HepG2 (cell line): ENCODE results near the gene PSAP. TPM values are rescaled to one million over a fixed set of nuclear protein-coding genes. Genes with fewer than 3 reads are reported as not detected.

Experiments
- BCL6 ChIP-seq: IDR thresholded peaks from 2 replicates; pipeline ENCODE4 v1.6.1; 2016; ENCODE audit warnings: missing genetic modification reagents, missing compliant biosample characterization
- CEBPG ChIP-seq: IDR thresholded peaks from 2 replicates; pipeline ENCODE4 v1.6.1; 2016
- FOXK1 ChIP-seq: sonication (generic); formaldehyde crosslinking; IDR thresholded peaks from 2 replicates; pipeline ENCODE4 v1.4.0; 2020; ENCODE audit warnings: low read depth, missing genetic modification reagents, borderline replicate concordance
- HOXA3 ChIP-seq: sonication (generic); formaldehyde crosslinking; IDR thresholded peaks from 2 replicates; pipeline ENCODE4 v1.5.0; 2020; ENCODE audit warnings: missing genetic modification reagents
- HOXA7 ChIP-seq: sonication (generic); formaldehyde crosslinking; IDR thresholded peaks from 2 replicates; pipeline ENCODE4 v1.8.1; 2022; ENCODE audit warnings: mild to moderate bottlenecking, missing genetic modification reagents, moderate library complexity
- MED8 ChIP-seq: sonication (generic); formaldehyde crosslinking; IDR thresholded peaks from 2 replicates; pipeline ENCODE4 v1.8.1; 2023; ENCODE audit warnings: mild to moderate bottlenecking, missing genetic modification reagents; ENCODE audit not compliant: insufficient replicate concordance
- NFKBIZ ChIP-seq: IDR thresholded peaks from 2 replicates; pipeline ENCODE4 v1.6.1; 2018; ENCODE audit warnings: missing genetic modification reagents, missing compliant biosample characterization
- PLRG1 ChIP-seq: fragments of 450-650 bp; conservative IDR thresholded peaks from 2 replicates; pipeline ENCODE4 v1.6.1; 2016
- SALL1 ChIP-seq: sonication (generic); formaldehyde crosslinking; IDR thresholded peaks from 2 replicates; pipeline ENCODE4 v1.8.0; 2022; ENCODE audit warnings: mild to moderate bottlenecking, missing genetic modification reagents
- SMARCC2 ChIP-seq: fragments of 450-650 bp; IDR thresholded peaks from 2 replicates; pipeline ENCODE4 v1.6.1; 2017; ENCODE audit warnings: antibody characterized with exemption, mild to moderate bottlenecking
- STAG1 ChIP-seq: sonication (generic); formaldehyde crosslinking; IDR thresholded peaks from 2 replicates; pipeline ENCODE4 v1.4.0; 2020; ENCODE audit warnings: missing genetic modification reagents
- ZBTB4 ChIP-seq: sonication (generic); formaldehyde crosslinking; IDR thresholded peaks from 2 replicates; pipeline ENCODE4 v1.4.0; 2020; ENCODE audit warnings: missing genetic modification reagents, mild to moderate bottlenecking, borderline replicate concordance
- ZFP41 ChIP-seq: sonication (generic); formaldehyde crosslinking; IDR thresholded peaks from 2 replicates; pipeline ENCODE4 v1.4.0; 2020; ENCODE audit warnings: mild to moderate bottlenecking, missing genetic modification reagents, borderline replicate concordance
- ZNF317 ChIP-seq: sonication (generic); formaldehyde crosslinking; IDR thresholded peaks from 2 replicates; pipeline ENCODE4 v1.5.0; 2020; ENCODE audit warnings: mild to moderate bottlenecking, missing genetic modification reagents
- ZSCAN21 ChIP-seq: sonication (generic); formaldehyde crosslinking; IDR thresholded peaks from 2 replicates; pipeline ENCODE4 v1.8.0; 2022; ENCODE audit warnings: mild to moderate bottlenecking, missing genetic modification reagents, moderate library complexity, borderline replicate concordance
- polyA plus RNA-seq, 8 experiments: library from polyadenylated mRNA; depleted of rRNA in 3 of 8; stranded (reverse) in 7 of 8; unstranded in 1 of 8; fragments of >200 nt; fragmentation: Illumina TruSeq in 4 of 8; extraction: Trizol in 4 of 8; gene quantifications; 2 replicates each; pipeline versions ENCODE4 v1.2.1 to v1.2.3, GENCODE V29; 2011 to 2016; ENCODE audit warnings: low read depth in 4 of 8, missing spikeins in 1 of 8, mixed read lengths in 1 of 8; ENCODE audit not compliant: insufficient read depth in 1 of 8
- total RNA-seq, 5 experiments: library from RNA; depleted of rRNA; stranded (reverse); fragments of >200 nt; fragmentation: Illumina TruSeq; extraction: Trizol; gene quantifications; 2 replicates each; pipeline ENCODE4 v1.2.3, GENCODE V29; 2016; ENCODE audit warnings: low read depth in 1 of 5
- TF ChIP-seq, protein P1 (sequence below): sonication (generic); formaldehyde crosslinking; conservative IDR thresholded peaks from 2 replicates; pipeline ENCODE4 v1.8.0; 2022; ENCODE audit warnings: mild to moderate bottlenecking, moderate library complexity, missing genetic modification reagents
- TF ChIP-seq, protein P2 (sequence below), 2 experiments: sonication (generic) in 1 of 2; formaldehyde crosslinking in 1 of 2; IDR thresholded peaks; 2 replicates each; pipeline versions ENCODE4 v1.4.0 to v1.6.1; 2018 to 2020; ENCODE audit warnings: missing genetic modification reagents in 2 of 2, borderline replicate concordance in 1 of 2, low read depth in 1 of 2, mild to moderate bottlenecking in 1 of 2, missing biosample characterization in 1 of 2

Gene PSAP
- total and polyA plus RNA-seq, 2 of the 13 experiments (the other 11 are each of a cell fraction or from before 2014, with no cell fraction given): 323 to 643 TPM

- TF ChIP-seq, protein P1, sequence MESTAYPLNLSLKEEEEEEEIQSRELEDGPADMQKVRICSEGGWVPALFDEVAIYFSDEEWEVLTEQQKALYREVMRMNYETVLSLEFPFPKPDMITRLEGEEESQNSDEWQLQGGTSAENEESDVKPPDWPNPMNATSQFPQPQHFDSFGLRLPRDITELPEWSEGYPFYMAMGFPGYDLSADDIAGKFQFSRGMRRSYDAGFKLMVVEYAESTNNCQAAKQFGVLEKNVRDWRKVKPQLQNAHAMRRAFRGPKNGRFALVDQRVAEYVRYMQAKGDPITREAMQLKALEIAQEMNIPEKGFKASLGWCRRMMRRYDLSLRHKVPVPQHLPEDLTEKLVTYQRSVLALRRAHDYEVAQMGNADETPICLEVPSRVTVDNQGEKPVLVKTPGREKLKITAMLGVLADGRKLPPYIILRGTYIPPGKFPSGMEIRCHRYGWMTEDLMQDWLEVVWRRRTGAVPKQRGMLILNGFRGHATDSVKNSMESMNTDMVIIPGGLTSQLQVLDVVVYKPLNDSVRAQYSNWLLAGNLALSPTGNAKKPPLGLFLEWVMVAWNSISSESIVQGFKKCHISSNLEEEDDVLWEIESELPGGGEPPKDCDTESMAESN (CRISPR knock-in tag): 0 out of 2 replicates have a peak, but pooled peaks have one; percentile 25
- TF ChIP-seq MED8 (CRISPR knock-in tag): no peak
- TF ChIP-seq ZFP41 (CRISPR knock-in tag): no peak
- TF ChIP-seq, protein P2, sequence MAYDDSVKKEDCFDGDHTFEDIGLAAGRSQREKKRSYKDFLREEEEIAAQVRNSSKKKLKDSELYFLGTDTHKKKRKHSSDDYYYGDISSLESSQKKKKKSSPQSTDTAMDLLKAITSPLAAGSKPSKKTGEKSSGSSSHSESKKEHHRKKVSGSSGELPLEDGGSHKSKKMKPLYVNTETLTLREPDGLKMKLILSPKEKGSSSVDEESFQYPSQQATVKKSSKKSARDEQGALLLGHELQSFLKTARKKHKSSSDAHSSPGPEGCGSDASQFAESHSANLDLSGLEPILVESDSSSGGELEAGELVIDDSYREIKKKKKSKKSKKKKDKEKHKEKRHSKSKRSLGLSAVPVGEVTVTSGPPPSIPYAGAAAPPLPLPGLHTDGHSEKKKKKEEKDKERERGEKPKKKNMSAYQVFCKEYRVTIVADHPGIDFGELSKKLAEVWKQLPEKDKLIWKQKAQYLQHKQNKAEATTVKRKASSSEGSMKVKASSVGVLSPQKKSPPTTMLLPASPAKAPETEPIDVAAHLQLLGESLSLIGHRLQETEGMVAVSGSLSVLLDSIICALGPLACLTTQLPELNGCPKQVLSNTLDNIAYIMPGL (CRISPR knock-in tag; IDR thresholded peaks at IDR 0.05; ENCODE audit: borderline replicate concordance in 1 of 2, low read depth in 1 of 2): 0 out of 4 replicates have a peak, but pooled peaks of 1 of the 2 experiments have one; percentile 27
- TF ChIP-seq NFKBIZ (CRISPR knock-in tag): 0 out of 2 replicates have a peak, but pooled peaks have one; percentile 22
- peak; percentile 53 for TF ChIP-seq CEBPG
- TF ChIP-seq FOXK1 (CRISPR knock-in tag): 0 out of 2 replicates have a peak, but pooled peaks have one; percentile 23
- TF ChIP-seq ZBTB4: peak; percentile 95; the same call in 1 of the 2 replicates
- no peak for TF ChIP-seq HOXA7 (CRISPR knock-in tag)
- TF ChIP-seq PLRG1: no peak
- peak; percentile 59 for TF ChIP-seq STAG1 (CRISPR knock-in tag)
- 0 out of 2 replicates have a peak, but pooled peaks have one; percentile 7 for TF ChIP-seq BCL6 (CRISPR knock-in tag)
- TF ChIP-seq ZSCAN21 (CRISPR knock-in tag): peak; percentile 46; the same call in 1 of the 2 replicates
- 0 out of 2 replicates have a peak, but pooled peaks have one; percentile 28 for TF ChIP-seq ZNF317 (CRISPR knock-in tag)
- TF ChIP-seq HOXA3 (CRISPR knock-in tag): 0 out of 2 replicates have a peak, but pooled peaks have one; percentile 16
- no peak for TF ChIP-seq SMARCC2
- TF ChIP-seq SALL1 (CRISPR knock-in tag): peak; percentile 4; the same call in 1 of the 2 replicates
These were observed 13.8 kb downstream of the PSAP start (continued) for GRCh38 chr10:71837098-71837827.
